Measurements from ENCODE around the gene MIX23.

DNA sequence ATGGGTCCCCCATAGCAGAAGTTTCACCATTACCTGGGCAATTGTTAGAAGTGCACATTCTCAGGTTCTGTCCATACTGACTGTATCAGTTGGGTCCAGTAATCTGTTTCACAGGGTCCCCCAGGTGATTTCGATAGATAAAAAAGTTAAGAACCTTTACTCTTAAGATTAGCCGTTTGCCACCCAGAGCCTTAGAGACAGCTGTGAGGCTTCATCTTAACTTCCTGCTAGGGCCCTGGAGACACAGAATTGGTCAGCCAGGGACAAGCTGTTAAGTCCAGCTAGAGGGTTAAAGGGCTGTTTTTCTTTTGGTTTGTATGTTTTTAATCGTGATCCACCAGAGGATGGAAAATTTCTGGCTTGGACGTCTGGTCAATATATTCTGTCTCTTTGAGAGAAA is 7.6 kb upstream of the MIX23 start:
- TF ChIP-seq EP300 (IDR thresholded peaks at IDR 0.05; ENCODE audit: borderline replicate concordance in 1 of 2, control insufficient read depth in 1 of 2, low read depth in 2 of 2, low read length in 2 of 2) (no peak), JUND (IDR thresholded peaks at IDR 0.05; ENCODE audit: low read depth, low read length) (no peak), POLR2A (IDR thresholded peaks at IDR 0.05; ENCODE audit: low read depth, low read length) (no peak), TAF1 (IDR thresholded peaks at IDR 0.05; ENCODE audit: borderline replicate concordance, low read depth, low read length) (no peak), TCF7 (IDR thresholded peaks at IDR 0.05; ENCODE audit: borderline replicate concordance) (no peak), RELA (IDR thresholded peaks at IDR 0.05; ENCODE audit: borderline replicate concordance, partially characterized antibody) (no peak), CTCF (IDR thresholded peaks at IDR 0.05 in 2 of 3, conservative IDR thresholded peaks at IDR 0.05 in 1 of 3; ENCODE audit: control insufficient read depth in 2 of 3, extremely low read depth in 1 of 3, insufficient read depth in 1 of 3, low read depth in 3 of 3, low read length in 3 of 3) (no peak), HDAC2 (IDR thresholded peaks at IDR 0.05) (no peak), RCOR1 (conservative IDR thresholded peaks at IDR 0.05; ENCODE audit: low read depth, low read length) (no peak), ZNF592 (IDR thresholded peaks at IDR 0.05) (no peak), EZH2 (IDR thresholded peaks at IDR 0.05; ENCODE audit: borderline replicate concordance, control insufficient read depth, low read depth, low read length) (no peak), EED (IDR thresholded peaks at IDR 0.05; ENCODE audit: low read depth) (no peak)
- TF ChIP-seq, protein P1, sequence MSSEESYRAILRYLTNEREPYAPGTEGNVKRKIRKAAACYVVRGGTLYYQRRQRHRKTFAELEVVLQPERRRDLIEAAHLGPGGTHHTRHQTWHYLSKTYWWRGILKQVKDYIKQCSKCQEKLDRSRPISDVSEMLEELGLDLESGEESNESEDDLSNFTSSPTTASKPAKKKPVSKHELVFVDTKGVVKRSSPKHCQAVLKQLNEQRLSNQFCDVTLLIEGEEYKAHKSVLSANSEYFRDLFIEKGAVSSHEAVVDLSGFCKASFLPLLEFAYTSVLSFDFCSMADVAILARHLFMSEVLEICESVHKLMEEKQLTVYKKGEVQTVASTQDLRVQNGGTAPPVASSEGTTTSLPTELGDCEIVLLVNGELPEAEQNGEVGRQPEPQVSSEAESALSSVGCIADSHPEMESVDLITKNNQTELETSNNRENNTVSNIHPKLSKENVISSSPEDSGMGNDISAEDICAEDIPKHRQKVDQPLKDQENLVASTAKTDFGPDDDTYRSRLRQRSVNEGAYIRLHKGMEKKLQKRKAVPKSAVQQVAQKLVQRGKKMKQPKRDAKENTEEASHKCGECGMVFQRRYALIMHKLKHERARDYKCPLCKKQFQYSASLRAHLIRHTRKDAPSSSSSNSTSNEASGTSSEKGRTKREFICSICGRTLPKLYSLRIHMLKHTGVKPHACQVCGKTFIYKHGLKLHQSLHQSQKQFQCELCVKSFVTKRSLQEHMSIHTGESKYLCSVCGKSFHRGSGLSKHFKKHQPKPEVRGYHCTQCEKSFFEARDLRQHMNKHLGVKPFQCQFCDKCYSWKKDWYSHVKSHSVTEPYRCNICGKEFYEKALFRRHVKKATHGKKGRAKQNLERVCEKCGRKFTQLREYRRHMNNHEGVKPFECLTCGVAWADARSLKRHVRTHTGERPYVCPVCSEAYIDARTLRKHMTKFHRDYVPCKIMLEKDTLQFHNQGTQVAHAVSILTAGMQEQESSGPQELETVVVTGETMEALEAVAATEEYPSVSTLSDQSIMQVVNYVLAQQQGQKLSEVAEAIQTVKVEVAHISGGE (CRISPR knock-in tag; IDR thresholded peaks at IDR 0.05): no peak
- TF ChIP-seq, protein P2, sequence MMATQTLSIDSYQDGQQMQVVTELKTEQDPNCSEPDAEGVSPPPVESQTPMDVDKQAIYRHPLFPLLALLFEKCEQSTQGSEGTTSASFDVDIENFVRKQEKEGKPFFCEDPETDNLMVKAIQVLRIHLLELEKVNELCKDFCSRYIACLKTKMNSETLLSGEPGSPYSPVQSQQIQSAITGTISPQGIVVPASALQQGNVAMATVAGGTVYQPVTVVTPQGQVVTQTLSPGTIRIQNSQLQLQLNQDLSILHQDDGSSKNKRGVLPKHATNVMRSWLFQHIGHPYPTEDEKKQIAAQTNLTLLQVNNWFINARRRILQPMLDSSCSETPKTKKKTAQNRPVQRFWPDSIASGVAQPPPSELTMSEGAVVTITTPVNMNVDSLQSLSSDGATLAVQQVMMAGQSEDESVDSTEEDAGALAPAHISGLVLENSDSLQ (IDR thresholded peaks at IDR 0.05): no peak

All from GM12878 (cell line).